K562 (cell line): Measurements from ENCODE around the gene RXRA. TPM values are rescaled to one million over a fixed set of nuclear protein-coding genes. Genes with fewer than 3 reads are reported as not detected.

Source experiments
- ATAC-seq: fragments of 200-7000 bp; cut with Tn5 transposase; 3 replicates; pipeline ENCODE4 v1.9.1; 2020; ENCODE audit warnings: moderate library complexity
- BruUV-seq: library from RNA; stranded (reverse); fragments of 400-500 nt; replicated peaks from 2 replicates; lab custom pipeline; 2021; lab: Mats Ljungman, UMichigan
- CTCF ChIA-PET: fragments of 300-600 bp; formaldehyde crosslinking; extraction: SDS; loops from one replicate; lab custom pipeline; 2021; ENCODE audit warnings: low intra/inter-chr PET ratio; lab: Yijun Ruan, JAX
- POLR2A ChIA-PET: fragments of 300-600, 350-650 bp; sonication (Branson Sonifier 250); formaldehyde crosslinking; extraction: SDS; loops from one replicate; lab custom pipeline; 2021; ENCODE audit warnings: antibody characterized with exemption, inconsistent platforms; lab: Yijun Ruan, JAX
- DNase-seq, 4 experiments: peaks; one replicate each; pipeline versions ENCODE4 v3.0.0 to v3.0.0-alpha.2; 2011 to 2018; ENCODE audit warnings: low spot score in 3 of 4, mixed read lengths in 3 of 4; ENCODE audit errors: extremely low read depth in 1 of 4
- FAIRE-seq: peaks from 2 replicates; lab custom pipeline; 2011; peaks lifted over from hg19 to GRCh38; lab: Jason Lieb, UNC
- H2AFZ ChIP-seq: 2 replicates; pipeline ENCODE4 v1.6.0; 2011; ENCODE audit warnings: low read depth, low read length, control low read depth, inconsistent platforms
- H3K27ac ChIP-seq: fragments of 200-600 bp; 3 replicates; pipeline ENCODE4 v1.8.0; 2011; ENCODE audit warnings: low read depth, mild to moderate bottlenecking, control low read depth, inconsistent platforms, low read length, moderate library complexity, mixed read lengths; ENCODE audit errors: extremely low read depth
- H3K27me3 ChIP-seq, 2 experiments: fragments of 300-600 bp in 1 of 2; 2 replicates in 1 of 2; 3 replicates in 1 of 2; pipeline versions ENCODE4 v1.6.0 to v1.8.0; 2011; ENCODE audit warnings: inconsistent platforms in 2 of 2, low read length in 2 of 2, mild to moderate bottlenecking in 1 of 2, mixed read lengths in 1 of 2, moderate library complexity in 1 of 2; ENCODE audit not compliant: control insufficient read depth in 2 of 2, insufficient read depth in 2 of 2
- H3K36me3 ChIP-seq: fragments of 300-600 bp; 3 replicates; pipeline ENCODE4 v1.8.0; 2011; ENCODE audit warnings: mild to moderate bottlenecking, low read length, inconsistent platforms; ENCODE audit not compliant: control insufficient read depth, insufficient read depth
- H3K4me1 ChIP-seq, 2 experiments: fragments of 200-600 bp in 1 of 2; replicated peaks in 1 of 2; 2 replicates in 1 of 2; 3 replicates in 1 of 2; pipeline versions ENCODE4 v1.5.1 to v1.8.0; 2011; ENCODE audit warnings: inconsistent platforms in 2 of 2, low read length in 2 of 2, mild to moderate bottlenecking in 1 of 2, mixed read lengths in 1 of 2, moderate library complexity in 1 of 2; ENCODE audit not compliant: control insufficient read depth in 2 of 2, insufficient read depth in 2 of 2
- H3K4me2 ChIP-seq: 2 replicates; pipeline ENCODE4 v1.6.1; 2011; ENCODE audit warnings: low read length, control low read depth, inconsistent platforms, mixed read lengths; ENCODE audit not compliant: insufficient read depth
- H3K4me3 ChIP-seq: fragments of 200-600 bp; sonication (generic), shearing (Covaris generic); 2 replicates; pipeline ENCODE4 v1.5.1; 2016; ENCODE audit warnings: control low read depth, inconsistent platforms
- H3K79me2 ChIP-seq: fragments of 200-600 bp; 3 replicates; pipeline ENCODE4 v1.8.0; 2011; ENCODE audit warnings: low read length, inconsistent platforms; ENCODE audit not compliant: control insufficient read depth, insufficient read depth
- H3K9ac ChIP-seq, 2 experiments: 2 replicates each; pipeline versions ENCODE4 v1.6.0 to v1.6.1; 2011; ENCODE audit warnings: low read depth in 2 of 2, low read length in 2 of 2, control low read depth in 1 of 2, inconsistent platforms in 1 of 2, mild to moderate bottlenecking in 1 of 2, mixed read lengths in 1 of 2; ENCODE audit not compliant: insufficient read depth in 1 of 2
- H3K9me1 ChIP-seq: one replicate; pipeline ENCODE4 v1.6.0; 2011; ENCODE audit warnings: inconsistent platforms, mild to moderate bottlenecking, low read length, moderate library complexity; ENCODE audit not compliant: control insufficient read depth, insufficient read depth
- H3K9me3 ChIP-seq: replicated peaks from 2 replicates; pipeline ENCODE4 v1.5.1; 2011; ENCODE audit warnings: low read depth, low read length, inconsistent platforms; ENCODE audit not compliant: control insufficient read depth, insufficient read depth
- H4K20me1 ChIP-seq: replicated peaks from 2 replicates; pipeline ENCODE4 v1.6.1; 2011; ENCODE audit warnings: low read length, inconsistent platforms, mixed read lengths; ENCODE audit not compliant: control insufficient read depth, insufficient read depth
- ATF1 ChIP-seq, 2 experiments: fragments of 450-650 bp in 1 of 2; IDR thresholded peaks; 2 replicates each; pipeline ENCODE4 v1.6.1; 2016; ENCODE audit warnings: missing compliant biosample characterization in 1 of 2, missing genetic modification characterization in 1 of 2
- EZH2 ChIP-seq: IDR thresholded peaks from 2 replicates; pipeline ENCODE4 v1.6.1; 2012; ENCODE audit warnings: low read depth, mild to moderate bottlenecking, inconsistent platforms, low read length, borderline replicate concordance
- KDM5B ChIP-seq: fragments of 200-600 bp; sonication (generic); IDR thresholded peaks from 2 replicates; pipeline ENCODE4 v1.6.1; 2012; ENCODE audit warnings: low read depth, mild to moderate bottlenecking, moderate library complexity, low read length, control low read depth, inconsistent platforms; ENCODE audit not compliant: insufficient replicate concordance
- NELFE ChIP-seq: IDR thresholded peaks from 2 replicates; pipeline ENCODE4 v1.6.1; 2011; ENCODE audit warnings: mild to moderate bottlenecking; ENCODE audit not compliant: insufficient read depth, insufficient read length
- PTRF ChIP-seq: fragments of 450-650 bp; IDR thresholded peaks from 2 replicates; pipeline ENCODE4 v1.6.1; 2016; ENCODE audit warnings: mild to moderate bottlenecking, missing genetic modification characterization, missing compliant biosample characterization
- WGBS: fragments of 100-300 bp; shearing (Covaris generic); methylation state at CpG from one replicate; pipeline ENCODE4 v1.1.6; 2016; ENCODE audit warnings: low coverage, mixed read lengths; ENCODE audit not compliant: insufficient coverage; ENCODE audit errors: missing lambda C conversion rate; 5-methylcytosine and 5-hydroxymethylcytosine counted together
- in situ Hi-C: fragments of 300-500 bp; cut with MboI; formaldehyde crosslinking; loops from 4 replicates; pipeline ENCODE4 v1.15.0; 2018; ENCODE audit warnings: inconsistent platforms, mixed read lengths
- intact Hi-C: fragments of 100-400 bp; cut with micrococcal nuclease; formaldehyde crosslinking; loops from 2 replicates; pipeline ENCODE4 v1.14.2; 2022
- polyA plus RNA-seq, 8 experiments: library from polyadenylated mRNA; depleted of rRNA in 4 of 8; stranded (reverse) in 5 of 8; unstranded in 3 of 8; fragments of >200 nt; fragmentation: Nextera tagmentation in 2 of 8; fragmentation: Illumina TruSeq in 1 of 8; extraction: Ambion mirVana in 2 of 8; extraction: Trizol in 1 of 8; gene quantifications; 2 replicates each; pipeline versions ENCODE4 v1.2.1 to v1.2.3, GENCODE V29; 2011 to 2014; ENCODE audit warnings: inconsistent platforms in 1 of 8, missing spikeins in 1 of 8
- total RNA-seq, 7 experiments: library from RNA; depleted of rRNA in 6 of 7; stranded (reverse); fragments of >200 nt in 6 of 7; fragmentation: Illumina TruSeq in 2 of 7; extraction: Trizol in 2 of 7; gene quantifications; 2 replicates each; pipeline versions ENCODE4 v1.2.1 to v1.2.3, GENCODE V29; 2011 to 2021; ENCODE audit warnings: low replicate concordance in 1 of 7
- TF ChIP-seq, protein P1 (sequence below): fragments of 200-800 bp; sonication (Bioruptor generic); IDR thresholded peaks from 2 replicates; pipeline ENCODE4 v1.6.1; 2016; ENCODE audit warnings: missing genetic modification characterization, missing compliant biosample characterization

Gene RXRA
- total and polyA plus RNA-seq, 9 of the 15 experiments (the other 6 are each of a cell fraction or from before 2014, with no cell fraction given): 0.35 to 23.6 (median 4.6) TPM

DNA sequence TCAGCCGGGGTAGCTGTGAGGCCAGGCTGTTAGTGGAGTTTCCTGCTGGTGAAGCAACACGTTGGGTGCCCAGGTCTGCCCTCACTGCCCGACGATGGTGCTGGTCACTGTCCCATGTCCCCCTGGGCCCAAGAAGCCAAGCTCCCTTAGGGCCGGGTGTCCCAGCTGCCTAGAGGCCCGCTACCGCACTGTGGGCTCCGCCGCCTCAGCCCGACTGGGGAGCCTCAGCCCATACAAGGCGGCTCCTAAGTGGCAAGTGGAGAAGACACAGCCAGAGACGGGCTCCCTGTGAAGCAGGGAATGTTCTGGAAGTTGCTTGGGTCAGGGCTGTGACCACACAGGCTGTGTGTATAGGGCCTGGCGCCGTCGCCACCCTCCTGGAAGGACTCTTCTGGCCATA is 96.9 kb downstream of the RXRA start:
- Histone ChIP-seq H3K36me3 (no peaks in the 10 kb centered on the region), H3K4me3 (no peak overlapping the region), H3K9ac (no peak overlapping the region; a peak in 1 of 4 replicates)
- TF ChIP-seq EZH2 (no peak), ATF1 (CRISPR knock-in tag; IDR thresholded peaks at IDR 0.05) (no peak), ATF1 (tag; IDR thresholded peaks at IDR 0.05) (no peak), KDM5B (no peak), PTRF (tag) (no peak), NELFE (no peak)
- TF ChIP-seq, protein P1, sequence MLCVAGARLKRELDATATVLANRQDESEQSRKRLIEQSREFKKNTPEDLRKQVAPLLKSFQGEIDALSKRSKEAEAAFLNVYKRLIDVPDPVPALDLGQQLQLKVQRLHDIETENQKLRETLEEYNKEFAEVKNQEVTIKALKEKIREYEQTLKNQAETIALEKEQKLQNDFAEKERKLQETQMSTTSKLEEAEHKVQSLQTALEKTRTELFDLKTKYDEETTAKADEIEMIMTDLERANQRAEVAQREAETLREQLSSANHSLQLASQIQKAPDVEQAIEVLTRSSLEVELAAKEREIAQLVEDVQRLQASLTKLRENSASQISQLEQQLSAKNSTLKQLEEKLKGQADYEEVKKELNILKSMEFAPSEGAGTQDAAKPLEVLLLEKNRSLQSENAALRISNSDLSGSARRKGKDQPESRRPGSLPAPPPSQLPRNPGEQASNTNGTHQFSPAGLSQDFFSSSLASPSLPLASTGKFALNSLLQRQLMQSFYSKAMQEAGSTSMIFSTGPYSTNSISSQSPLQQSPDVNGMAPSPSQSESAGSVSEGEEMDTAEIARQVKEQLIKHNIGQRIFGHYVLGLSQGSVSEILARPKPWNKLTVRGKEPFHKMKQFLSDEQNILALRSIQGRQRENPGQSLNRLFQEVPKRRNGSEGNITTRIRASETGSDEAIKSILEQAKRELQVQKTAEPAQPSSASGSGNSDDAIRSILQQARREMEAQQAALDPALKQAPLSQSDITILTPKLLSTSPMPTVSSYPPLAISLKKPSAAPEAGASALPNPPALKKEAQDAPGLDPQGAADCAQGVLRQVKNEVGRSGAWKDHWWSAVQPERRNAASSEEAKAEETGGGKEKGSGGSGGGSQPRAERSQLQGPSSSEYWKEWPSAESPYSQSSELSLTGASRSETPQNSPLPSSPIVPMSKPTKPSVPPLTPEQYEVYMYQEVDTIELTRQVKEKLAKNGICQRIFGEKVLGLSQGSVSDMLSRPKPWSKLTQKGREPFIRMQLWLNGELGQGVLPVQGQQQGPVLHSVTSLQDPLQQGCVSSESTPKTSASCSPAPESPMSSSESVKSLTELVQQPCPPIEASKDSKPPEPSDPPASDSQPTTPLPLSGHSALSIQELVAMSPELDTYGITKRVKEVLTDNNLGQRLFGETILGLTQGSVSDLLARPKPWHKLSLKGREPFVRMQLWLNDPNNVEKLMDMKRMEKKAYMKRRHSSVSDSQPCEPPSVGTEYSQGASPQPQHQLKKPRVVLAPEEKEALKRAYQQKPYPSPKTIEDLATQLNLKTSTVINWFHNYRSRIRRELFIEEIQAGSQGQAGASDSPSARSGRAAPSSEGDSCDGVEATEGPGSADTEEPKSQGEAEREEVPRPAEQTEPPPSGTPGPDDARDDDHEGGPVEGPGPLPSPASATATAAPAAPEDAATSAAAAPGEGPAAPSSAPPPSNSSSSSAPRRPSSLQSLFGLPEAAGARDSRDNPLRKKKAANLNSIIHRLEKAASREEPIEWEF (CRISPR knock-in tag): no peak
- TF ChIP-seq, all 486 proteins: peak for 0
- Histone ChIP-seq H3K79me2 (no peaks in the 10 kb centered on the region), H3K27me3 (no peaks in the 10 kb centered on the region), H3K4me2 (no peak overlapping the region), H3K9me1 (peaks cover 7% of the 10 kb centered on the region), H3K4me1 (peaks cover 0 to 50% of the 10 kb centered on the region in 2 experiments; a peak in 2 of 5 replicates), H4K20me1 (peaks cover 4% of the 10 kb centered on the region; the same call in 1 of the 2 replicates), H2AFZ (no peak overlapping the region), H3K9me3 (no peaks in the 10 kb centered on the region), H3K27ac (no peak overlapping the region)
- WGBS: 87% methylated on average over 12 of the region's 15 CpGs
- in situ Hi-C loops (no loop called here), intact Hi-C loops (no loop called here)
- ChIA-PET CTCF (no interaction called here), POLR2A (no interaction called here)
- no TSS peak for BruUV-seq
- FAIRE-seq: no peak
- DNase-seq: no peak
- no peak for ATAC-seq
